GM21360 (cell line): ENCODE measurements around the gene VSTM1.
"Not testable (repeated sequence)": the region's sequence is repeated elsewhere in the genome, so short reads cannot be mapped to it uniquely, and the experiment has no call there.

Experiments
- ATAC-seq: cut with Tn5 transposase; IDR thresholded peaks from one replicate; pipeline ENCODE4 v1.9.1; 2021; ENCODE audit warnings: mild to moderate bottlenecking, moderate library complexity; ENCODE audit not compliant: unreplicated experiment

VSTM1 gene, protein sequence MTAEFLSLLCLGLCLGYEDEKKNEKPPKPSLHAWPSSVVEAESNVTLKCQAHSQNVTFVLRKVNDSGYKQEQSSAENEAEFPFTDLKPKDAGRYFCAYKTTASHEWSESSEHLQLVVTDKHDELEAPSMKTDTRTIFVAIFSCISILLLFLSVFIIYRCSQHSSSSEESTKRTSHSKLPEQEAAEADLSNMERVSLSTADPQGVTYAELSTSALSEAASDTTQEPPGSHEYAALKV

DNA sequence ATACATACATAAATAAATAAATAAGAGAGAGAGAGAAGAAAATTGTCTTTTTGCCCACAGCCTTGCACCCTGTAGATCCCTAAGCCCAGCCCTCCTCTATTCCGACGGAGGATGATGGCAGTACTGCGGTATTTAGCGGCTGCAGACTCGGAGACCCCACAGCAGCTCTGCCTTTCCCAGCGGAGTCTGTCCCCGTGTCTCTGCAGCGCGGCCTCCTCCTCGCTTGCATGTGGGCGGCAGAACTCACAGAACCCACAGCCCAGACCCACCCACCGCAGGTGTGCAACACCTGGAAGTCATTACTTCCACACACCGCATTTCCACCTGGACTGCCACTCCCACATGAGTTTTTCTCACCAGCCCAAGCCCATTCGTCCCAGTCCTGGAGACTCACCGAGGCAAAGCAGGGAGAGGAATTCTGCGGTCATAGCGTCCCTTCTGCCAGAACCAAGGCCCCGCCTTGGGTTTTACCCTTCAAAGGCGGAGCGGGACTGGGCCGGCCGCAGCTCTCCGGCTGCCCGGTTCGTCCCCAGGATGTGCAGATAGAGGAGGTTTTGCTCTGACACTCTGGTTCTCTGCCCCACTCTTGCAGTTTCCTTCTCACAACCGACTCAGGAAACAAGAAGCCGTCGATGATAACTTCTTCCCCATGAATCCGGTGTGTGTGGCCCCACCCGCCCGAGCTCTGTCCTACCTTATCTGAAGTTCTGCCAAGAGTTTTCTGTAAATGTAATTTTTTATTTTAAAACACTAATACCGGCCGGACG, at the start of gene VSTM1:
TSS of gene VSTM1 (minus strand) at position 548 of the 767 bp plus-strand sequence. CDS start at position 428, 120 bp downstream.
- ATAC-seq, result no peak

DNA sequence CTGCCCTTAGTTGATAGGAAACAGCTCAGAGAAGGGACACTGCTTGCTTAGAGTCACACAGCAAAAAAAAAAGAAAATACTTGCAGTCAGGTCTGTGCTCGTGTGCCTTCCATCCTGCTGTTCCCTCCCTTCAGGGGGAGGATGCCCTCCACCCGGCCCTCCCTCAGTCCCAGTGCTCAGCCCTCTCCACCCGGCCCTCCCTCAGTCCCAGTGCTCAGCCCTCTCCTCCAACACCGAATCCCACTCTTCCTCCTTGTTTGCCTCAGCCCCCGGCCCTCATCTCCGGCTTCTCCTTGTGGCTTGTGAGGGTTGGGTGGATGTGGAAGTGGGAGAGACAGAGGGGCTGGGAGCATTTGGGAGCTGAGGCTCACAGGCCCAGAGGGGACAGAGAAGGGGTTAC, 46.0 kb upstream of the VSTM1 start:
- no peak for ATAC-seq

DNA sequence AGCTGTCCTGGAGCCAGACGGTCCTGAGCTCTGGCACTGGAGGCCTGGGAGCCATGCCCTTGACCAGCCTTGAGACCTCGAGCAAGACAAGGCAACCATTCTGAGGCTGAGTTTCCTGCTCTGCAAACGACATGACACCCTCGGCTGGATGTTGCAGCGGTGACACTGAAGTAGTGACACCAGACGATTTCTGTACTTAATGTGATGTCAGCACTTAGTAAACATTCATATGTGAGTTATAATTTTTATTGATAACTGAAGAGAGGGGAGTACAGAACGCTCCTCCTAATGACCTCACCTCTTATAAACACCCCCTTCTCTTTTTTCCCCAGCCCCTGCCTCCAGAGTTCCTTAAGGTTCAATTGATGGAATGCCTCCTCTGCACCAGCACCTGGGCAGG, 44.8 kb upstream of the VSTM1 start:
- ATAC-seq, result no peak

DNA sequence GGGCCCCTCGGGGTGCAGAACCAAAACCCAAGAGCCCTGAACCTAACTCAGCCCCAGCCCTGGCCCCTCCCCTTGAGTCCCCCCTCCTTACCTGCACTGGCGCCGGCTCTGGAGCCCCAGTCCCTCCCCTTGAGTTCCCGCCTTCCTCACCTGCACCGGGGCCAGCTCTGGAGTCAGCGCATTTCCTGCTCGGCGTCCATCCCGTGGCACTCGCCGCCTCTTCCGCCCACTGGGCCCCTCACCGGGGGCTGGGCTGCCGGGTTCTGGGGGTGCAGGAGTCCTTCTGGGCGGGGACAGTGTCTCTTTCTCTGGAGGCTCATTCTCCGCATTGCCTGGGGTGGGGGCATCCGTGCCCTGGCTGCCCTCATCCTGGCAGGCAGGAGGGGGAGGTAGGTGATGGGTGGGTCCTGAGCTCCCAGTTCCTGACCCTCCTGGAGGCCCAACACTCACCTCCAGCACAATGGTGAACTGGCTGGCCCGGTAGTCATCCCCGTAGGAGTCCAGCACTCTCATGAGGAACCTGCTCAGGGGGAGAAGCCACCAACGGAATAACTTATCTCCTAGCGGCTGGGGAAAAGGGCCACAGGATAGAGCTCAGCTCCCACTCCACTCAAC, 44.3 kb upstream of the VSTM1 start:
- no peak for ATAC-seq

DNA sequence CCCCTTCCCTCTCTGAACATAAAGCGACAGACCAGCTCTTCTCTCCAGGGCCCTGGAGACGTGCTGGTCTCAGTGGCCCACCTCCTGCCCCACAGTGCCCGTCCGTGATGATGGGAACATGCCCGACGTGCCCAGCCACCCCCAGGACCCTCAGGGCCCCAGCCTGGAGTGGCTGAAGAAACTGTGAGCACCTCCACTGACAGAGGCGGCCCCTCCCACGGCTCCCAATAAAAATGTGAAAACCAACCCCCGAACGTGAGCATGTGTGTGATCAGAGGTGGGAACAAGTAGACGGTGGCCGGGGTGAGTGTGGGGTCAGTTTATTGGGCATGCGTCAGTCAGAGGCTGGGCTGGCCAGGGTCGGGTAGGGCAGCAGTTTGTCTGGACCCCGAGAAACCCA, 43.0 kb upstream of the VSTM1 start:
- no peak for ATAC-seq

DNA sequence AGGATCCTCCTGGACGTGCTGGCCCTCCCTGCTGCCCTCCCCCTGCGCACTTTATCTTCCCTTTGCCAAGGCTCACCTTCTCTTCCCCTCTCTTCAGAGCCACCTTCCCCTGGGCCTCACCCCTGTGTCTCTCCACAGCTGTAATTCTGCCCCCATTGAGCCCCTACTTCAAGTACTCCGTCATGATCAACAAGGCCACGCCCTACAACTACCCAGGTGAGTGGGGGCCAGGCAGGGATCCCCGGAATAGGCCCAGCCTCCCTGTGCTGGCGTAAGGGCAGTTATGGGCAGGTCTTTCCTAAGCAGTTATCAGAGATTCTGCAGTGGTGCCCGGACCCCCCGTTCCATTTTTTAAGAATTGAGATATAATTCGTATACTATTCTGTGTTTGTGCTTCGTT, 42.1 kb upstream of the VSTM1 start:
- no peak for ATAC-seq

DNA sequence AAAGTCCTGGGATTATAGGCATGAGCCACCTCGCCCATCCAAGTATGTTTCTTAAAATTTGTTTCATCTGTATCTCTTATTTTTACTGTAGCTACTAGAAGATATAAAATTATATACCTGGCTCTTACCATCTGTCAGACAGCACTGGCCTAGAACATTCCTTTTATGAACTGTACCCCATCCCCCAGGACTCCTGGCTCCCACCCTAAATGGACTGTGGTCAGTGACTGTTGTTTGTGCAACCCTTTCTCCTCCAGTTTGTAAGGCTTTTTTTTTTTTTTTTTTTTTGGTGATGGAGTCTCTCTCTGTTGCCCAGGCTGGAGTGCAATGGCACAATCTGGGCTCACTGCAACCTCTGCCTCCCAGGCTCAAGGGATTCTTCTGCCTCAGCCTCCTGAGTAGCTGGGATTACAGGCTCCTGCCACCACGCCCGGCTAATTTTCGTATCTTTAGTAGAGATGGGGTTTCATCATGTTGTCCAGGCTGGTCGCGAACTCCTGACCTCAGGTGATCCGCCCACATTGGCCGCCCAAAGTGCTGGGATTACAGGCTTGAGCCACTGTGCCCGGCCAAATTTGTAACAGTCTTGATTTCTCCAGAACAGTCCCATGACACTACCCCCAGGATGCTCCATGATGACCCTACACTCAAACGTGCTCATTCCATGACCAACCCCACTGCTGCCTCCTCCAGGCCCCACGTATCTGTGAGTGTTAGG, 41.5 kb upstream of the VSTM1 start:
- ATAC-seq, result no peak

DNA sequence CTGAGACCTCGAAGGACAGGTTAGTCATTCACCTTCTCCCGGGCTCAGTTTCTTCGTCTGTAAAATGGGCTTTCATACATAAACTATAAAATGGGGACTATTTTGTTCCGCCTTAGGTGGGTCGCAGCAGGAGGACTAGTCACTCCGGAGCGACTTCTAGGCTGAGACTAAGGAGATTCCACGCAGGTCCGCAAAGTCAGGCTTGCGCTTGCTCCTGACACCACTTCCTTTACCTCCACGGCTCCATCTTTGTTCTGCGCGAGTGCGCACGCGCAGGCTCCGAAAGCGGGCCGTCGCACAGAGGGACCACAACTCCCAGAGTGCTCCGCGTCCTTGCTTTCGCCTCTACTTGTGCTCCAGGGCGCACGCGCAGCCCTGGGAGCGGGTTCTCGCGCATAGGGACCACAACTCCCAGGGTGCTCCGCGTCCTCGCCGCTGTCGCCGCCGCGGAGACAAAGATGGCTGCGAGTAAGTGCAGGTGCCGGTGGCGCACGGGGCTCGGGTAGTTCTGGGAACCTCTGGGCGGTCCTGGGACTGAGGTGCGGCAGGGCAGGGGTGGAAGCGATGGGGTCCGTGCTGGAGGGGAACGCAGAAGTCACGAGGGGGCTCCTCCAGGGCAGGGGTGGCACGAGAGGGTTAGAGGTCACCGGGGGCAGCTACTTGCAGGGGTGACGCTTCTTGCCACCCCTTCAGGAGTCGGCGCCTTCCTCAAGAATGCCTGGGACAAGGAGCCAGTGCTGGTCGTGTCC, 38.9 kb upstream of the VSTM1 start, which contains the start of gene NDUFA3:
TSS of gene NDUFA3 (plus strand) at position 435 of the 749 bp plus-strand sequence. CDS start at position 459, 24 bp downstream.
- peak; percentile 97 for ATAC-seq

DNA sequence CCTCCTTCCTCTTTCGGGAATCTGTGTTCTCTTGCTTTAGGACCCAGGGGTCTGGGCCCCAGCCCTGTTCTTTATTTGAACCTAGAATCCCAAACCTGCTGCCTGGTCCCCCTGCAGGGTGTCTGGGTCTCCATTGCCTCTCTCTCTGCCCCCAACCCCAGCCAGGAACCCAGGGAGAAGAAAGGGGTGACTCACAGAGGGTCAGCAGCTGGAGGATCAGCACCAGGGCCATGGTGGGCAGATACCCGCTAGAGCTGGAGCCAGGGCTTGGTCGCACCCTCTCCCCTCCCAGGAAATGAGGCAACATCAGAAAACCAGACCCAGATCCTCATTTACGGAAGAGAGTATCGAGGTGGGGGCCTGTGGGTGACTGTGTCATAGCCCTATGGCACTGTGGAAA, 36.9 kb upstream of the VSTM1 start, which contains the start of gene OSCAR:
TSS of gene OSCAR (minus strand) at position 243 of the 400 bp plus-strand sequence. CDS start at position 232, 11 bp downstream.
- no peak for ATAC-seq

DNA sequence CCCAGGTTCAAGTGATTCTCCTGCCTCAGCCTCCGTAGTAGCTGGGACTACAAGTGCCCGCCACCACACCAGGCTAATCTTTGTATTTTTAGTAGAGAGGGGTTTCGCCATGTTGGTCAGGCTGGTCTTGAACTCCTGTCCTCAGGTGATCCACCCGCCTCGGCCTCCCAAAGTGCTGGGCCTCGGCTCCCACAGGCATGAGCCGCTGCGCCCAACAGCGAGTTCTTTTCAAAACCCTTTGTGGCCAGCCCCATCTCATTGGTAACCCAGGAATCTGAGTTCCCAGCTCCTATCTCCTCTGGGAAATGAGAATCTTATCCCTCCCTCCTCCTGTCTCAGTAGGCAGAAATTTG, 36.2 kb upstream of the VSTM1 start:
- ATAC-seq, result not testable (repeated sequence)

DNA sequence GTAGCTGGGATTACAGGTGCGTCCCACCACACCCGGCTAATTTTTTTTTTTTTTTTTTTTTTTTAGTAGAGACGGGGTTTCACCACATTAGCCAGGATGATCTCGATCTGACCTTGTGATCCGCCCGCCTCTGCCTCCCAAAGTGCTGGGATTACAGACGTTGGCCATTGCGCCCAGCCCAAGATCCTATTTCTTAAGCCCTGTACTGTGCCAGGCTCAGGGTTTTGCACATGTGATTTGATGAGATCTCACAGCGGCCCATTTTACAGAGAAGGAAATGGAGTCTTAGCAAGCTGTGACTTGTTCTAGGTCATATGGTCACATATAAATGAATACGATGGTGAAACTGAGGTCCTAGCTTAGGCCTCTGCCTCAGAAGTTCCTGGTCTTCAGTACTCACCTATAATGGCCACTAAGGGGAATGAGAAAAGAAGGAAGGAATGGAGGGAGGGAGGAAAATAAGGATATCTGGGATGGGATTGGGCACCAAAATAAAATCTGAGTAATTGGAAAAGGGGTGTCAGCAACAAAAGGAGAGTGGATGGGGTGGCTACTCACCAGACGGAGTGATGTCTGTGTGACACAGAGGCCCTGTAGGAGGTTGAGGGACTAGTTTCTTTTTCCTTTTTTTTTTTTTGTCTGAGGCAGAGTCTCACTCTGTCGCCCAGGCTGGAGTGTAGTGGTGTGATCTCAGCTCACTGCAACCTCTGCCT, 35.6 kb upstream of the VSTM1 start:
- no peak for ATAC-seq

DNA sequence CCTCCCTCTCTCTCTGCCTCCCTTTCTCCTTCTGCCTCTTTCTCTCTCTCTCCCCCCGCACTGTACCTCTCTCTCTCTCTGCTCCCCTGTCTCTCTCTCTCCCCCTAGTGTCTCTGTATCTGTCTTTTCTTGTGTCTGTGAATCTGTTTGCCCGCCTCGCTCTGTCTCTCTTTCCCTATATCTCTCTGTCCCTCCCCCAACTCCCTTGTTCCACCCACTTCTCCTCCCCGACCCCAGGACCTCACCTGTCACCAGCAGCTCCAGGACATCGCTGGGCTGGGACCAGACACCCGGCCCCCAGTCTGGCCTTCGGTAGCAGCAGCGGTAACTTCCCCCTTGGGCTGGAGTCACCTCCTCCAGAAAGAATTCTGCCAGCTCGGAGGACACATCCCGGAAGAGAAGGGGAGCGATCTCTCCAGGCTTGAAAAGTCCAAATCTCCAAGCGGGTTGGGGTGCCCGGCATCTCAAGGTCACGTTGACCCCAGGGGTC, 33.0 kb upstream of the VSTM1 start:
- ATAC-seq, result no peak

DNA sequence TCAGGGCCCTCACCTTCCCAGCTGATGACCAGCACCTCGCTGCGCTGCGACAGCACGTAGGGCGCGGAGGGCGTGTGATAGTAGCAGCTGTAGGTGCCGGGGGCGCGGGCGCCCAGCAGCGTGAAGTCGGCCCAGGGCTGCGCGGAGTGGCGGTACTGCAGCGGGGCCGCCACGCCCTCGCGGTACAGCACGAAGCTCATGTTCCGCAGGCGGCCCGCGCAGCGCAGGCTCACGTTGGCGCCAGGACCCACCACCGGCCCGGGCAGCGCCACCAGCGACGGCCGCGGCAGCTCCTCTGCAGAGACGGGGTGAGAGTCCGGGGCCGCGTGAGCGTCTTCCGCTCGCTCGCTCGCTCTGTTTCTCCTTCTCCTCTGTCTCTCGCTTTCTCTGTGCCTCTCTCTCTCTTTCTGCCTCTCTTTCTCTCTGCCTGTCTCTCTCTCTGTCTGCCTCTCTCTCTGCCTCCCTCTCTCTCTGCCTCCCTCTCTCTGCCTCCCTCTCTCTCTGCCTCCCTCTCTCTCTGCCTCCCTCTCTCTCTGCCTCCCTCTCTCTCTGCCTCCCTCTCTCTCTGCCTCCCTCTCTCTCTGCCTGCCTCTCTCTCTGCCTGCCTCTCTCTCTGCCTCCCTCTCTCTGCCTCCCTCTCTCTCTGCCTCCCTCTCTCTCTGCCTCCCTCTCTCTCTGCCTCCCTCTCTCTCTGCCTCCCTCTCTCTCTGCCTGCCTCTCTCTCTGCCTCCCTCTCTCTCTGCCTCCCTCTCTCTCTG, 32.3 kb upstream of the VSTM1 start:
- ATAC-seq, result not testable (repeated sequence)

DNA sequence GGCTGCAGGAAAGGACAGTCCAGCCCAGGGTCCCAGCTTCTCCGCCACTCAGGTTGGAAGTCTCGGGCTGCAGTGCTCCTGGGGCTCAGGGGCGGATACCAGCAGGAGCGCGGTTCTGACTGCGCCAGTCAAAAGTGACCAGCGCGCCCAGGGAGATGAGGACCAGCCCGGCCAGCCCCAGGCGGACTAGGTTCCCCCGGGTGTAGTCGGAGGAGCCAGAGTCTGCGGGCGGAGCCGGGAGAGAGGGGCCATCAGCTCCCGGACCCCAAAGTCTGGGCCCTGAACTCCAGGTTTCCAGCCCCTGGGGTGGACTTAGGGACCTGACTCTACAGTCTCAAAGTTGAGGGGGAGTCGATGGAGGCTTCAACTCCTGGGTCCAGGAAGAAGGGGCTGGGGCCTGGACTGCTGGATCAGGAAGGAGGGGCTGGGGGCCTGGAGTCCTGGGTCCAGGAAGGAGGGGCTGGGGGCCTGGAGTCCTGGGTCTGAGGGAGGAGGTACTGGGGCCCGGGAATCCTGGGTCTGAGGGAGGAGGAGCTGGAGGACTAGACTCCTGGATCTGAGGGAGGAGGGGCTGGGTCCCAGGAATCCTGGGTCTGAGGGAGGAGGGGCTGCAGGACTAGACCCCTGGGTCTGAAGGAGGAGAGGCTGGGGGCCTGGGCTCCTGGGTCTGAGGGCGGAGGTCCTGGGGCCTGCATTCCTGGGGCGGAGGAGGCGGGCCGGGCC, 31.6 kb upstream of the VSTM1 start:
- no peak for ATAC-seq

DNA sequence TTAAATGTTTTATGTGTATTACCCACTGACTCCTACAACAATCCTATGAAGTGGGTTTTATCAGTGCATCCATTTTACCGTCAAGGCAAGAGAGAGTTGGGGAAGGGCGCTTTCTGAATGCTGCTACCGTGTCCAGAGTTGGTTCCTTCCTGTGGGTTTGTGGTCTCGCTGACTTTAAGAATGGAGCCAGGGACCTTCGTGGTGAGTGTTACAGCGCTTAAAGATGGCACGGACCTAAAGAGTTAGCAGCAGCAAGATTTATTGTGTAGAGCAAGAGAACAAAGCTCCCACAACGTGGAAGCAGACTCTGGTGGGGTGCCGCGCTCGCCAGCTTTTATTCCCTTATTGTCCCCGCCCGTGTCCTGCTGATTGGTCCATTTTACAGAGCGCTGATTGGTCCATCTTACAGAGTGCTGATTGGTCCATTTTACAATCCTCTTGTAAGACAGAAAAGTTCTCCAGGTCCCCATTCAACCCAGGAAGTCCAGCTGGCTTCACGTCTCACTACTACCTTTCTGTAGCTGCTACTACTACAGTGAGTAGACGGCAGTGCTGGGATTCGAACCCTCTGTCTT, 30.8 kb upstream of the VSTM1 start:
- ATAC-seq, result no peak

DNA sequence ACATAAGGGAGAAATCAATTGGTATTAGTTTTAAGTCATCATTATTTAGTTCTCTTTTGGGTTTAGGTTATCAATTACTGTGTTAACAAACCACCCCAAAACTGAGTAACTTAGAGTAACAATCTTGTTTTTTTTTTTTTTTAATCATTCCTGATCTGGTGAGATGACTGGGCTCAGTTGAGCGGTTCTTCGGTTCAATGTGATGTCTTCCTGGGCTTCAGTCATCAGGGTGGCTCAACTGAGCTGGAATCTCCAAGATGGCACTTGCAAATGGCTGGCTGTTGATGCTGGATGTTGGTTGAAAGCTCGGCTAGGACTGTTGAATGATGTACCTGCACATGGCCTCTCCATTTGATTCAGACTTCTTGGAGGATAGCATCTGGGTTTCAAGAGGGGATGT, 20.7 kb upstream of the VSTM1 start:
- no peak for ATAC-seq

DNA sequence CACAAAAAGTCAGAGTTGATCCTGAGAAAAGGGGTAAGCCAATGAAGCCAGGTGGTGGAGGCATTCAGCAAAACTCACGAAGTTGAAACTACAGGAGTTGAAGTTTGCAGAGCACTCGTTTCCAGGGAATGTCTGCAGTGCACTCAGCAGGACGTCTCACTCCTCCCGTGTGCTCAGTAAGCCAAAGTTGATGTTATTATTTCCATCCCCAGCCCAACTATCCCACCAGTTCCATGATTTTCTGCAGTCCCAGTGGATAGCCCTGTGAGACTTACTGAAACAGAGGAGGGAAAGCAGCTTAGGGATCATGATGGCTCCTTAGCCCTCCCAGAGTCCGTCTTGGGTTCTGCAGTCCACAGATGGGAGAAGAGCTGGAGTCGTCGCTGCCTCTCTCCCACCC, 17.3 kb upstream of the VSTM1 start, which contains the start of gene TARM1:
TSS of gene TARM1 (minus strand) at position 334 of the 400 bp plus-strand sequence. CDS start at position 309, 25 bp downstream.
- no peak for ATAC-seq

DNA sequence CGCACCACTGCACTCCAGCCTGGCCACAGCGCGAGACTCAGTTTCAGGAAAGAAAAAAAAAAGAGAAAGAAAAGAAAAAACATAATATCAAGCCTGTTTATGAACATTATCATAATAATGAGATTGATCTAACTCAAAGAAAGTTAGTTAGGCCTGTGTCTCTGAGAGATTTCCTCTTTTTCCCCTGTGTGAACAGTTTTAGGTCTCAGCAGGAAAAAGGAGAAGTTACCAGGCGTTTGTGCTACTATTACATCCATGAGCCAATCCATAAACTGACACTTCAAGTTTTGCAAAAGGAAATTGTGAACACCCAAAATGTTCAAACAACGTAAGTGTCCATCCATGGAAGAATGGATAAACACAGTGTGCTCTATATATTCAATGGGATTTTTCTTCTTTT, 13.6 kb upstream of the VSTM1 start:
- ATAC-seq, result no peak
